Motor neuron (in vitro differentiated cells): ENCODE data around the gene TLCD1. TPM values are rescaled to one million over a fixed set of nuclear protein-coding genes. Genes with fewer than 3 reads are reported as not detected.

Source experiments
- ATAC-seq, 8 experiments: fragments of 200-7000 bp; cut with Tn5 transposase; replicated peaks in 6 of 8; 2 replicates each; pipeline ENCODE4 v1.8.0; 2021; ENCODE audit warnings: mild to moderate bottlenecking in 8 of 8, moderate library complexity in 8 of 8
- H3K27ac ChIP-seq, 2 donors: fragments of 250-450 bp; sonication (Bioruptor Pico); 2 replicates each; pipeline ENCODE4 v1.9.0; 2021; ENCODE audit warnings: antibody characterized with exemption in 2 of 2, mild to moderate bottlenecking in 2 of 2, moderate library complexity in 1 of 2
- H3K4me1 ChIP-seq, 2 donors: fragments of 250-450 bp; sonication (Bioruptor Pico); replicated peaks in 1 of 2; 2 replicates each; pipeline ENCODE4 v1.6.1; 2021; ENCODE audit warnings: antibody characterized with exemption in 2 of 2, mild to moderate bottlenecking in 2 of 2, moderate library complexity in 1 of 2
- H3K4me3 ChIP-seq, 5 donors: fragments of 250-450 bp; sonication (Bioruptor Pico); 2 replicates each; pipeline ENCODE4 v1.9.0; 2021; ENCODE audit warnings: antibody characterized with exemption in 5 of 5, mild to moderate bottlenecking in 5 of 5, moderate library complexity in 4 of 5
- WGBS, 10 experiments: fragments of 450-650 bp; shearing (Covaris generic); methylation state at CpG; one replicate each; pipeline ENCODE4 v1.0.0; 2022; 5-methylcytosine and 5-hydroxymethylcytosine counted together
- in situ Hi-C, 9 experiments: fragments of 400-800 bp; cut with MboI; loops; one replicate each; pipeline ENCODE4 v1.15.0; 2021; ENCODE audit warnings: low sequenced_read_pairs in 9 of 9, low pct_unique_long_range_greater_than_20kb in 2 of 9; ENCODE audit not compliant: unreplicated experiment in 9 of 9
- total RNA-seq, 8 experiments: library from RNA; unstranded; fragments of 300-600 nt; gene quantifications; 2 replicates each; pipeline versions ENCODE4 v1.2.3 to v1.2.4, GENCODE V29; 2022

Gene TLCD1
- total RNA-seq, 8 experiments from 2014 or later = 3.4 to 38.3 (median 7.5) TPM

- Histone ChIP-seq H3K4me1 (no peaks in the 10 kb centered on the region), H3K27ac (no peak overlapping the region), H3K4me3 (no peak overlapping the region)
- WGBS, 10 experiments = 89 to 100% (median 98%) methylated on average over 1 to 7 of the region's 11 CpGs; no CpG with 5 or more reads in 4 of the 10 experiments
- ATAC-seq = no peak
- in situ Hi-C loops = no loop called here
These were observed 43.4 kb downstream of the TLCD1 start for GRCh38 chr17:28682655-28683054.

- ATAC-seq = peak in 1 of 8 experiments; percentile 34
- in situ Hi-C loops = no loop called here
- Histone ChIP-seq H3K4me3 (no peak overlapping the region), H3K4me1 (no peaks in the 10 kb centered on the region), H3K27ac (no peak overlapping the region)
- WGBS, 10 experiments = 63 to 100% (median 93%) methylated on average over 1 to 7 of the region's 7 CpGs; no CpG with 5 or more reads in 1 of the 10 experiments
These were observed 50.1 kb downstream of the TLCD1 start for GRCh38 chr17:28675980-28676379.

GRCh38 chr17:28675490-28675889 is 50.5 kb downstream of the TLCD1 start:
- H3K4me1 ChIP-seq = no peaks in the 10 kb centered on the region
- in situ Hi-C loops = no loop called here
- ATAC-seq = peak in 1 of 8 experiments; percentile 36
- H3K4me3 ChIP-seq = no peak overlapping the region
- no peak overlapping the region for H3K27ac ChIP-seq
- 78 to 100% (median 100%) methylated on average over 1 to 3 of the region's 3 CpGs; no CpG with 5 or more reads in 4 of the 10 experiments for WGBS, 10 experiments

Other genes starting within 250 kb of the TLCD1 start
- under 1 TPM in 5 of 8 experiments, not detected in 3; 0.08 to 0.73 (median 0.66) TPM for gene FOXN1, start 219.9 kb downstream of the TLCD1 start, total RNA-seq
- gene UNC119, start 173.6 kb downstream of the TLCD1 start, total RNA-seq = 10 to 100 TPM; 12.6 to 77.8 (median 39.2) TPM
- 10 to 100 TPM; 39.0 to 56.7 (median 49.2) TPM for gene PIGS, start 154.7 kb downstream of the TLCD1 start, total RNA-seq
- gene ALDOC, start 149.3 kb downstream of the TLCD1 start, total RNA-seq = 100 to 1,000 TPM in 1 of 8 experiments, 10 to 100 TPM in 7; 15.3 to 104 (median 33.1) TPM
- gene SPAG5, start 127.2 kb downstream of the TLCD1 start, total RNA-seq = 10 to 100 TPM in 4 of 8 experiments, 1 to 10 TPM in 4; 2.3 to 65.8 (median 9.8) TPM
- gene RSKR, start 112.0 kb downstream of the TLCD1 start, total RNA-seq = 10 to 100 TPM in 6 of 8 experiments, 1 to 10 TPM in 2; 4.0 to 34.1 (median 15.6) TPM
- 100 to 1,000 TPM in 2 of 8 experiments, 10 to 100 TPM in 6; 36.7 to 124 (median 57.8) TPM for gene BLTP2, start 81.1 kb downstream of the TLCD1 start, total RNA-seq
- gene SDF2, start 64.3 kb downstream of the TLCD1 start, total RNA-seq = 10 to 100 TPM; 39.5 to 79.9 (median 47.5) TPM
- 100 to 1,000 TPM in 2 of 8 experiments, 10 to 100 TPM in 6; 23.1 to 109 (median 45.0) TPM for gene SUPT6H, start 64.0 kb downstream of the TLCD1 start, total RNA-seq
- gene PROCA1, start 14.3 kb downstream of the TLCD1 start, total RNA-seq = 10 to 100 TPM in 2 of 8 experiments, 1 to 10 TPM in 5, under 1 TPM in 1; 0.66 to 10.4 (median 5.7) TPM
- gene RAB34, start 8.4 kb downstream of the TLCD1 start, total RNA-seq = 10 to 100 TPM in 7 of 8 experiments, 1 to 10 TPM in 1; 9.4 to 91.5 (median 44.4) TPM
- 1,000 to 10,000 TPM; 1,065 to 1,674 (median 1,567) TPM for gene RPL23A, start 6.2 kb downstream of the TLCD1 start, total RNA-seq
- gene NEK8, start 2.6 kb upstream of the TLCD1 start, total RNA-seq = 1 to 10 TPM; 1.6 to 9.2 (median 3.2) TPM
- gene TRAF4, start 17.8 kb upstream of the TLCD1 start, total RNA-seq = 10 to 100 TPM; 38.4 to 86.7 (median 67.7) TPM
- 10 to 100 TPM in 5 of 8 experiments, 1 to 10 TPM in 3; 3.1 to 16.8 (median 11.1) TPM for gene FAM222B, start 116.6 kb upstream of the TLCD1 start, total RNA-seq
- gene ERAL1, start 128.8 kb upstream of the TLCD1 start, total RNA-seq = 10 to 100 TPM; 19.0 to 56.8 (median 26.9) TPM
- 10 to 100 TPM; 22.2 to 61.3 (median 39.7) TPM for gene FLOT2, start 171.5 kb upstream of the TLCD1 start, total RNA-seq
- gene DHRS13, start 176.8 kb upstream of the TLCD1 start, total RNA-seq = 10 to 100 TPM in 4 of 8 experiments, 1 to 10 TPM in 4; 2.2 to 14.4 (median 11.1) TPM
- gene PHF12, start 225.3 kb upstream of the TLCD1 start, total RNA-seq = 10 to 100 TPM in 7 of 8 experiments, 1 to 10 TPM in 1; 9.1 to 50.7 (median 23.4) TPM